ENCODE data around the gene FBXW2.

DNA sequence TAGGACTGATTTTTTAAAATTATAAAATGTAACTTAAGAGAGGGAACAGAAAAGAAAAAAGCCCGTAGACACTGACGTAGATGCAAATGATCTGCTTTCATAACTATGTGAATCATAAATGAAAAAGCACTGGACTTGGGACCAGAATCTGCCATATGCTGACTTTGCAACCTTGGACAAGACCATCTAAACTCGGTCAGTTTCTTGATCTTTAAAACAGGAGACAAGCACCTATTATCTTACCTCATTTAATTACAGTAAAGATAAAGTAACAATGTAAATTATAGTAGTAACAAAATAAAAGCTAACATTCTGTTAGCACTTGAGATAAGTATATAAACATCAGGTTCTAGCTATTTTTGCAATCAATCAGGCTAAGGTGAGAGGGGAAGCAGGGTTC, 20.0 kb downstream of the FBXW2 start:
- no peak for TF ChIP-seq EZH2phosphoT487 (IDR thresholded peaks at IDR 0.05; ENCODE audit: borderline replicate concordance)
- TF ChIP-seq, protein P1, sequence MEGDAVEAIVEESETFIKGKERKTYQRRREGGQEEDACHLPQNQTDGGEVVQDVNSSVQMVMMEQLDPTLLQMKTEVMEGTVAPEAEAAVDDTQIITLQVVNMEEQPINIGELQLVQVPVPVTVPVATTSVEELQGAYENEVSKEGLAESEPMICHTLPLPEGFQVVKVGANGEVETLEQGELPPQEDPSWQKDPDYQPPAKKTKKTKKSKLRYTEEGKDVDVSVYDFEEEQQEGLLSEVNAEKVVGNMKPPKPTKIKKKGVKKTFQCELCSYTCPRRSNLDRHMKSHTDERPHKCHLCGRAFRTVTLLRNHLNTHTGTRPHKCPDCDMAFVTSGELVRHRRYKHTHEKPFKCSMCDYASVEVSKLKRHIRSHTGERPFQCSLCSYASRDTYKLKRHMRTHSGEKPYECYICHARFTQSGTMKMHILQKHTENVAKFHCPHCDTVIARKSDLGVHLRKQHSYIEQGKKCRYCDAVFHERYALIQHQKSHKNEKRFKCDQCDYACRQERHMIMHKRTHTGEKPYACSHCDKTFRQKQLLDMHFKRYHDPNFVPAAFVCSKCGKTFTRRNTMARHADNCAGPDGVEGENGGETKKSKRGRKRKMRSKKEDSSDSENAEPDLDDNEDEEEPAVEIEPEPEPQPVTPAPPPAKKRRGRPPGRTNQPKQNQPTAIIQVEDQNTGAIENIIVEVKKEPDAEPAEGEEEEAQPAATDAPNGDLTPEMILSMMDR (conservative IDR thresholded peaks at IDR 0.05; ENCODE audit: low read length), result no peak

Data from Loucy (cell line).